Measurements from ENCODE around the gene TNFRSF14.

DNA sequence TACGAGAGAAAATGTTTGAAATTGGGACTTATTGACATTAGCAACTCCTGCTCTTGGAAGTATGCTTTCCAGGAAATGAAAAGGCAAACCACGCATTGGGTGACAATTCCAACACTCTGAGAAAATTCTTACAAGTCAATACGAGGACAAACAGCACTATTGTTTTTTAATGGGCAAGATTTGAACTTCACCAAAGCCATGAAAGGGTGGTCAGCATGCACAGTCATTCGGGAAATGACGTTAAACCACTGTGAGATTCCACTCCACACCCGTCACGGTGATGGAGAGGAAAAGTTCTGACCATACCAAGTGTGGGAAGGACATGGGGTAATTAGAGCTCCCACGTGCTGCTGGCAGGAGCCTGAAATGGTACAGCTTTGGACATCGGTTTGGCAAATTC is 18.2 kb downstream of the TNFRSF14 start:
- TF ChIP-seq CHCHD3 (CRISPR knock-in tag; IDR thresholded peaks at IDR 0.05), result no peak
- TF ChIP-seq, protein P1, sequence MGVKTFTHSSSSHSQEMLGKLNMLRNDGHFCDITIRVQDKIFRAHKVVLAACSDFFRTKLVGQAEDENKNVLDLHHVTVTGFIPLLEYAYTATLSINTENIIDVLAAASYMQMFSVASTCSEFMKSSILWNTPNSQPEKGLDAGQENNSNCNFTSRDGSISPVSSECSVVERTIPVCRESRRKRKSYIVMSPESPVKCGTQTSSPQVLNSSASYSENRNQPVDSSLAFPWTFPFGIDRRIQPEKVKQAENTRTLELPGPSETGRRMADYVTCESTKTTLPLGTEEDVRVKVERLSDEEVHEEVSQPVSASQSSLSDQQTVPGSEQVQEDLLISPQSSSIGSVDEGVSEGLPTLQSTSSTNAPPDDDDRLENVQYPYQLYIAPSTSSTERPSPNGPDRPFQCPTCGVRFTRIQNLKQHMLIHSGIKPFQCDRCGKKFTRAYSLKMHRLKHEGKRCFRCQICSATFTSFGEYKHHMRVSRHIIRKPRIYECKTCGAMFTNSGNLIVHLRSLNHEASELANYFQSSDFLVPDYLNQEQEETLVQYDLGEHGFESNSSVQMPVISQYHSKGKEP (CRISPR knock-in tag; IDR thresholded peaks at IDR 0.05), result no peak
- TF ChIP-seq, protein P2, sequence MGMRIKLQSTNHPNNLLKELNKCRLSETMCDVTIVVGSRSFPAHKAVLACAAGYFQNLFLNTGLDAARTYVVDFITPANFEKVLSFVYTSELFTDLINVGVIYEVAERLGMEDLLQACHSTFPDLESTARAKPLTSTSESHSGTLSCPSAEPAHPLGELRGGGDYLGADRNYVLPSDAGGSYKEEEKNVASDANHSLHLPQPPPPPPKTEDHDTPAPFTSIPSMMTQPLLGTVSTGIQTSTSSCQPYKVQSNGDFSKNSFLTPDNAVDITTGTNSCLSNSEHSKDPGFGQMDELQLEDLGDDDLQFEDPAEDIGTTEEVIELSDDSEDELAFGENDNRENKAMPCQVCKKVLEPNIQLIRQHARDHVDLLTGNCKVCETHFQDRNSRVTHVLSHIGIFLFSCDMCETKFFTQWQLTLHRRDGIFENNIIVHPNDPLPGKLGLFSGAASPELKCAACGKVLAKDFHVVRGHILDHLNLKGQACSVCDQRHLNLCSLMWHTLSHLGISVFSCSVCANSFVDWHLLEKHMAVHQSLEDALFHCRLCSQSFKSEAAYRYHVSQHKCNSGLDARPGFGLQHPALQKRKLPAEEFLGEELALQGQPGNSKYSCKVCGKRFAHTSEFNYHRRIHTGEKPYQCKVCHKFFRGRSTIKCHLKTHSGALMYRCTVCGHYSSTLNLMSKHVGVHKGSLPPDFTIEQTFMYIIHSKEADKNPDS (CRISPR knock-in tag; IDR thresholded peaks at IDR 0.05), result no peak
- TF ChIP-seq, protein P3, sequence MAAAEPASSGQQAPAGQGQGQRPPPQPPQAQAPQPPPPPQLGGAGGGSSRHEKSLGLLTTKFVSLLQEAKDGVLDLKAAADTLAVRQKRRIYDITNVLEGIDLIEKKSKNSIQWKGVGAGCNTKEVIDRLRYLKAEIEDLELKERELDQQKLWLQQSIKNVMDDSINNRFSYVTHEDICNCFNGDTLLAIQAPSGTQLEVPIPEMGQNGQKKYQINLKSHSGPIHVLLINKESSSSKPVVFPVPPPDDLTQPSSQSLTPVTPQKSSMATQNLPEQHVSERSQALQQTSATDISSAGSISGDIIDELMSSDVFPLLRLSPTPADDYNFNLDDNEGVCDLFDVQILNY (CRISPR knock-in tag; conservative IDR thresholded peaks at IDR 0.05), result no peak
- TF ChIP-seq ZNF776 (CRISPR knock-in tag; IDR thresholded peaks at IDR 0.05), result no peak
- TF ChIP-seq, protein P4, sequence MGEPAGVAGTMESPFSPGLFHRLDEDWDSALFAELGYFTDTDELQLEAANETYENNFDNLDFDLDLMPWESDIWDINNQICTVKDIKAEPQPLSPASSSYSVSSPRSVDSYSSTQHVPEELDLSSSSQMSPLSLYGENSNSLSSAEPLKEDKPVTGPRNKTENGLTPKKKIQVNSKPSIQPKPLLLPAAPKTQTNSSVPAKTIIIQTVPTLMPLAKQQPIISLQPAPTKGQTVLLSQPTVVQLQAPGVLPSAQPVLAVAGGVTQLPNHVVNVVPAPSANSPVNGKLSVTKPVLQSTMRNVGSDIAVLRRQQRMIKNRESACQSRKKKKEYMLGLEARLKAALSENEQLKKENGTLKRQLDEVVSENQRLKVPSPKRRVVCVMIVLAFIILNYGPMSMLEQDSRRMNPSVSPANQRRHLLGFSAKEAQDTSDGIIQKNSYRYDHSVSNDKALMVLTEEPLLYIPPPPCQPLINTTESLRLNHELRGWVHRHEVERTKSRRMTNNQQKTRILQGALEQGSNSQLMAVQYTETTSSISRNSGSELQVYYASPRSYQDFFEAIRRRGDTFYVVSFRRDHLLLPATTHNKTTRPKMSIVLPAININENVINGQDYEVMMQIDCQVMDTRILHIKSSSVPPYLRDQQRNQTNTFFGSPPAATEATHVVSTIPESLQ (CRISPR knock-in tag; conservative IDR thresholded peaks at IDR 0.05), result no peak
- no peak for TF ChIP-seq RELA (CRISPR knock-in tag; IDR thresholded peaks at IDR 0.05)
- TF ChIP-seq, protein P5, sequence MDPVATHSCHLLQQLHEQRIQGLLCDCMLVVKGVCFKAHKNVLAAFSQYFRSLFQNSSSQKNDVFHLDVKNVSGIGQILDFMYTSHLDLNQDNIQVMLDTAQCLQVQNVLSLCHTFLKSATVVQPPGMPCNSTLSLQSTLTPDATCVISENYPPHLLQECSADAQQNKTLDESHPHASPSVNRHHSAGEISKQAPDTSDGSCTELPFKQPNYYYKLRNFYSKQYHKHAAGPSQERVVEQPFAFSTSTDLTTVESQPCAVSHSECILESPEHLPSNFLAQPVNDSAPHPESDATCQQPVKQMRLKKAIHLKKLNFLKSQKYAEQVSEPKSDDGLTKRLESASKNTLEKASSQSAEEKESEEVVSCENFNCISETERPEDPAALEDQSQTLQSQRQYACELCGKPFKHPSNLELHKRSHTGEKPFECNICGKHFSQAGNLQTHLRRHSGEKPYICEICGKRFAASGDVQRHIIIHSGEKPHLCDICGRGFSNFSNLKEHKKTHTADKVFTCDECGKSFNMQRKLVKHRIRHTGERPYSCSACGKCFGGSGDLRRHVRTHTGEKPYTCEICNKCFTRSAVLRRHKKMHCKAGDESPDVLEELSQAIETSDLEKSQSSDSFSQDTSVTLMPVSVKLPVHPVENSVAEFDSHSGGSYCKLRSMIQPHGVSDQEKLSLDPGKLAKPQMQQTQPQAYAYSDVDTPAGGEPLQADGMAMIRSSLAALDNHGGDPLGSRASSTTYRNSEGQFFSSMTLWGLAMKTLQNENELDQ (CRISPR knock-in tag; IDR thresholded peaks at IDR 0.05; ENCODE audit: borderline replicate concordance), result no peak
- TF ChIP-seq SKI (IDR thresholded peaks at IDR 0.05; ENCODE audit: partially characterized antibody), result no peak
- TF ChIP-seq U2AF2 (IDR thresholded peaks at IDR 0.05; ENCODE audit: low read depth, low read length), result no peak
- no peak for TF ChIP-seq HNRNPL (IDR thresholded peaks at IDR 0.05; ENCODE audit: low read depth, low read length)

Data from HepG2 (cell line).